ENCODE measurements around the gene SLIT1.

- TF ChIP-seq, protein P1, sequence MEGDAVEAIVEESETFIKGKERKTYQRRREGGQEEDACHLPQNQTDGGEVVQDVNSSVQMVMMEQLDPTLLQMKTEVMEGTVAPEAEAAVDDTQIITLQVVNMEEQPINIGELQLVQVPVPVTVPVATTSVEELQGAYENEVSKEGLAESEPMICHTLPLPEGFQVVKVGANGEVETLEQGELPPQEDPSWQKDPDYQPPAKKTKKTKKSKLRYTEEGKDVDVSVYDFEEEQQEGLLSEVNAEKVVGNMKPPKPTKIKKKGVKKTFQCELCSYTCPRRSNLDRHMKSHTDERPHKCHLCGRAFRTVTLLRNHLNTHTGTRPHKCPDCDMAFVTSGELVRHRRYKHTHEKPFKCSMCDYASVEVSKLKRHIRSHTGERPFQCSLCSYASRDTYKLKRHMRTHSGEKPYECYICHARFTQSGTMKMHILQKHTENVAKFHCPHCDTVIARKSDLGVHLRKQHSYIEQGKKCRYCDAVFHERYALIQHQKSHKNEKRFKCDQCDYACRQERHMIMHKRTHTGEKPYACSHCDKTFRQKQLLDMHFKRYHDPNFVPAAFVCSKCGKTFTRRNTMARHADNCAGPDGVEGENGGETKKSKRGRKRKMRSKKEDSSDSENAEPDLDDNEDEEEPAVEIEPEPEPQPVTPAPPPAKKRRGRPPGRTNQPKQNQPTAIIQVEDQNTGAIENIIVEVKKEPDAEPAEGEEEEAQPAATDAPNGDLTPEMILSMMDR (IDR thresholded peaks at IDR 0.05): no peak
- TF ChIP-seq POLR2A (IDR thresholded peaks at IDR 0.05): no peak
These were observed 31.0 kb downstream of the SLIT1 start for GRCh38 chr10:97154781-97155180.

Data from uterus (tissue), 2 donors.